ENCODE data around the gene FBXL4. TPM values are rescaled to one million over a fixed set of nuclear protein-coding genes. Genes with fewer than 3 reads are reported as not detected.

The FBXL4 gene
- total and polyA plus RNA-seq, 8 donors: 2.6 to 16.9 (median 11.1) TPM

DNA sequence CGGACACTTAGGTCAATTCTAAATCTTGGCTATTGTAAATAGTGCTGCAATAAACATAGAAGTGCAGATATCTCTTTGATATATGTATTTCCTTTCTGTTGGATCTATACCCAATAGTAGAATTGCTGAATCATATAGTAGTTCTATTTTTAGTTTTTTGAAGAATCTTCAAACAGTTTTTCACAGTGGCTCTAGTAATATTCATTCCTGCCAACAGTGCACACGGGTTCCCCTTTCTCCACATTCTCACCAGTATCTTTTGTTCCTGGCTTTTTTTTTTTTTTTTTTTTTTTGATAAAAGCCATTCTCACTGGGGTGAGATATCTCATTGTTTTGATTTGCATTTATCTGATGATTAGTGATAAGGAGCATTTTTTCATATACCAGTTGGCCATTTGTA, 1.8 kb upstream of the FBXL4 start:
- no peaks in the 10 kb centered on the region for H3K9me3 ChIP-seq
- DNase-seq (no peak), FAIRE-seq (no peak), ATAC-seq (no peak)
- H3K27ac ChIP-seq: no peak overlapping the region
- no peak overlapping the region for H3K4me3 ChIP-seq
- H3K36me3 ChIP-seq: no peaks in the 10 kb centered on the region
- H3K4me1 ChIP-seq: peaks cover 0 to 22% (median 16%) of the 10 kb centered on the region in 3 donors
- H3K27me3 ChIP-seq: no peaks in the 10 kb centered on the region
- WGBS, 2 donors: 87 to 88% methylated on average over 2 of the region's 2 CpGs
- intact Hi-C loops (cut with DNase I): no loop called here
- TF ChIP-seq, protein P1, sequence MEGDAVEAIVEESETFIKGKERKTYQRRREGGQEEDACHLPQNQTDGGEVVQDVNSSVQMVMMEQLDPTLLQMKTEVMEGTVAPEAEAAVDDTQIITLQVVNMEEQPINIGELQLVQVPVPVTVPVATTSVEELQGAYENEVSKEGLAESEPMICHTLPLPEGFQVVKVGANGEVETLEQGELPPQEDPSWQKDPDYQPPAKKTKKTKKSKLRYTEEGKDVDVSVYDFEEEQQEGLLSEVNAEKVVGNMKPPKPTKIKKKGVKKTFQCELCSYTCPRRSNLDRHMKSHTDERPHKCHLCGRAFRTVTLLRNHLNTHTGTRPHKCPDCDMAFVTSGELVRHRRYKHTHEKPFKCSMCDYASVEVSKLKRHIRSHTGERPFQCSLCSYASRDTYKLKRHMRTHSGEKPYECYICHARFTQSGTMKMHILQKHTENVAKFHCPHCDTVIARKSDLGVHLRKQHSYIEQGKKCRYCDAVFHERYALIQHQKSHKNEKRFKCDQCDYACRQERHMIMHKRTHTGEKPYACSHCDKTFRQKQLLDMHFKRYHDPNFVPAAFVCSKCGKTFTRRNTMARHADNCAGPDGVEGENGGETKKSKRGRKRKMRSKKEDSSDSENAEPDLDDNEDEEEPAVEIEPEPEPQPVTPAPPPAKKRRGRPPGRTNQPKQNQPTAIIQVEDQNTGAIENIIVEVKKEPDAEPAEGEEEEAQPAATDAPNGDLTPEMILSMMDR (IDR thresholded peaks at IDR 0.05): no peak

GRCh38 chr6:98946879-98947410, 801 bp downstream of the FBXL4 start:
- Histone ChIP-seq H3K9me3 (no peaks in the 10 kb centered on the region), H3K27ac (peak overlapping the region; percentile 66 to 93 (median 90)), H3K4me1 (peaks cover 0 to 26% (median 20%) of the 10 kb centered on the region in 3 donors), H3K36me3 (no peaks in the 10 kb centered on the region), H3K4me3 (peak overlapping the region; percentile 82 to 96 (median 86)), H3K27me3 (no peaks in the 10 kb centered on the region)
- intact Hi-C loops (cut with DNase I): no loop called here
- ATAC-seq (peak in 3 of 4 donors; percentile 6 to 33 (median 7)), DNase-seq (peak; percentile 33 to 76 (median 56)), FAIRE-seq (no peak)
- 2 to 3% methylated on average over 9 of the region's 9 CpGs for WGBS, 2 donors
- TF ChIP-seq, protein P1 (IDR thresholded peaks at IDR 0.05): no peak

DNA sequence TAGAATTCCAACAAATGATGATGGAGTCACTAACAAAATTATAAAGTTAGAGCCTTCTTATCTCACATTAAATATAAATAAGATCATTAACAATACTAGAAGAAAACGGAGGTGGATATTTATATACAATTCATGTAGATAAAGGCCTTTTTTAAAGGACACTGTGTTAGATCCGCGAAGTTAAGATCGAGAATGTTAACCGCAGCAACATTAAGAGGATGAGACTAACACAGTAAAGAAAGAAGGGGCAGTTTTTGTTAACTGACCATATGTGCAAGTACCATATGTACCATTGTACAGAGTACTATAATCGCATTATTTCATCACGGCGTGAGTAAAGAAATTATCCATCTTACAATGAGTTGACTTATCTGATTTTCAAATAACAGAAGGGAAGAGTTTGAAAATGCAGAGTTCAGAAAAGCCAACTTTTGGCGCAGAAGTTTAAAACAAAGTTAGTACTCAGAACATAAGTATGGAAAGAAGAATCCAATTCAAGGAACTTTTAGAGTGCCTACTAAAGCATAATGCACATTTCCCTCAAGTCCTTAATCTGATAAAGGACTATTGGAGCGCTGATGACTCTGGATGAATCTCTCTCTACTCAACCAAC, 1.4 kb downstream of the FBXL4 start:
- no peaks in the 10 kb centered on the region for H3K27me3 ChIP-seq
- no peaks in the 10 kb centered on the region for H3K36me3 ChIP-seq
- peaks cover 0 to 32% (median 20%) of the 10 kb centered on the region in 3 donors for H3K4me1 ChIP-seq
- intact Hi-C loops (cut with DNase I): no loop called here
- ATAC-seq (no peak), FAIRE-seq (no peak), DNase-seq (no peak)
- H3K4me3 ChIP-seq: peak overlapping the region in 3 of 4 donors; percentile 85 to 96 (median 88)
- TF ChIP-seq, protein P1 (IDR thresholded peaks at IDR 0.05): no peak
- peak overlapping the region in 2 of 4 donors; percentile 92 to 93 for H3K27ac ChIP-seq
- no peaks in the 10 kb centered on the region for H3K9me3 ChIP-seq
- WGBS, 2 donors: 62 to 71% methylated on average over 10 of the region's 10 CpGs

- WGBS, 2 donors: 16 to 22% methylated on average over 3 of the region's 3 CpGs
- H3K4me1 ChIP-seq: peaks cover 0 to 34% (median 20%) of the 10 kb centered on the region in 3 donors
- TF ChIP-seq, protein P1 (IDR thresholded peaks at IDR 0.05): no peak
- DNase-seq (no peak), ATAC-seq (no peak), FAIRE-seq (no peak)
- no peaks in the 10 kb centered on the region for H3K27me3 ChIP-seq
- peak overlapping the region in 1 of 4 donors; percentile 2 for H3K27ac ChIP-seq
- peak overlapping the region in 1 of 4 donors; percentile 88 for H3K4me3 ChIP-seq
- no peaks in the 10 kb centered on the region for H3K9me3 ChIP-seq
- no peaks in the 10 kb centered on the region for H3K36me3 ChIP-seq
- intact Hi-C loops (cut with DNase I): no loop called here
These were observed 2.2 kb downstream of the FBXL4 start for GRCh38 chr6:98945311-98946115.
